K562 (cell line): Measurements from ENCODE around the gene GZMM. TPM values are rescaled to one million over a fixed set of nuclear protein-coding genes. Genes with fewer than 3 reads are reported as not detected.

ENCODE experiments used
- CBX5 ChIP-seq: IDR thresholded peaks from 2 replicates; pipeline ENCODE4 v1.6.1; 2014; ENCODE audit warnings: low read depth, borderline replicate concordance
- CEBPG ChIP-seq, 3 experiments: fragments of 200-800 bp in 1 of 3; sonication (Bioruptor generic) in 1 of 3; sonication (generic) in 1 of 3; formaldehyde crosslinking in 1 of 3; IDR thresholded peaks in 2 of 3; conservative IDR thresholded peaks in 1 of 3; 2 replicates each; pipeline versions ENCODE4 v1.6.1 to v1.8.0; 2016 to 2022; ENCODE audit warnings: missing compliant biosample characterization in 2 of 3, missing genetic modification characterization in 2 of 3, mild to moderate bottlenecking in 1 of 3, missing genetic modification reagents in 1 of 3
- DMBX1 ChIP-seq: fragments of 250-450 bp; sonication (Bioruptor Pico); IDR thresholded peaks from 2 replicates; pipeline ENCODE4 v1.8.0; 2022; ENCODE audit warnings: inconsistent platforms, mild to moderate bottlenecking, moderate library complexity, borderline replicate concordance
- HMBOX1 ChIP-seq: sonication (generic); IDR thresholded peaks from 2 replicates; pipeline ENCODE4 v1.6.1; 2016
- MAX ChIP-seq: sonication (generic); formaldehyde crosslinking; IDR thresholded peaks from 2 replicates; pipeline ENCODE4 v1.9.0; 2022; ENCODE audit warnings: mild to moderate bottlenecking, missing genetic modification reagents
- MAZ ChIP-seq, 2 experiments: fragments of 450-650 bp in 1 of 2; sonication (generic) in 1 of 2; formaldehyde crosslinking; IDR thresholded peaks in 1 of 2; conservative IDR thresholded peaks in 1 of 2; 2 replicates each; pipeline versions ENCODE4 v1.4.0 to v1.5.0; 2020; ENCODE audit warnings: mild to moderate bottlenecking in 1 of 2, missing genetic modification reagents in 1 of 2
- RBFOX2 ChIP-seq: fragments of 200-400 bp; formaldehyde crosslinking; IDR thresholded peaks from 2 replicates; pipeline ENCODE4 v1.6.1; 2017; ENCODE audit warnings: low read depth, mild to moderate bottlenecking, low read length, moderate library complexity
- ZBTB11 ChIP-seq, 3 experiments: fragments of 200-800 bp in 1 of 3; fragments of 250-450 bp in 1 of 3; fragments of 450-650 bp in 1 of 3; sonication (Bioruptor Pico) in 1 of 3; sonication (Bioruptor generic) in 1 of 3; formaldehyde crosslinking in 1 of 3; IDR thresholded peaks; 2 replicates each; pipeline versions ENCODE4 v1.6.1 to v1.8.0; 2016 to 2022; ENCODE audit warnings: mild to moderate bottlenecking in 2 of 3, missing genetic modification characterization in 2 of 3, missing compliant biosample characterization in 1 of 3, moderate library complexity in 1 of 3
- polyA plus RNA-seq, 8 experiments: library from polyadenylated mRNA; depleted of rRNA in 4 of 8; stranded (reverse) in 5 of 8; unstranded in 3 of 8; fragments of >200 nt; fragmentation: Nextera tagmentation in 2 of 8; fragmentation: Illumina TruSeq in 1 of 8; extraction: Ambion mirVana in 2 of 8; extraction: Trizol in 1 of 8; gene quantifications; 2 replicates each; pipeline versions ENCODE4 v1.2.1 to v1.2.3, GENCODE V29; 2011 to 2014; ENCODE audit warnings: inconsistent platforms in 1 of 8, missing spikeins in 1 of 8
- total RNA-seq, 7 experiments: library from RNA; depleted of rRNA in 6 of 7; stranded (reverse); fragments of >200 nt in 6 of 7; fragmentation: Illumina TruSeq in 2 of 7; extraction: Trizol in 2 of 7; gene quantifications; 2 replicates each; pipeline versions ENCODE4 v1.2.1 to v1.2.3, GENCODE V29; 2011 to 2021; ENCODE audit warnings: low replicate concordance in 1 of 7

GZMM gene
- total and polyA plus RNA-seq, 9 of the 15 experiments (the other 6 are each of a cell fraction or from before 2014, with no cell fraction given), result 0.08 to 2.6 (median 0.70) TPM; not detected in 2

GRCh38 chr19:510606-511100 lies 33.2 kb upstream of the GZMM start (continued):
- peak; percentile 45 for TF ChIP-seq RBFOX2
- TF ChIP-seq MAX (CRISPR knock-in tag), result peak; percentile 94
- TF ChIP-seq CBX5, result peak; percentile 53; the same call in 1 of the 2 replicates
- TF ChIP-seq DMBX1 (CRISPR knock-in tag), result 0 out of 2 replicates have a peak, but pooled peaks have one; percentile 21
- TF ChIP-seq MAZ (CRISPR knock-in tag; conservative IDR thresholded peaks at IDR 0.05 in 1 of 2, IDR thresholded peaks at IDR 0.05 in 1 of 2), result peak; percentile 34 to 66; a peak in 2 of 4 replicates
- 0 out of 2 replicates have a peak, but pooled peaks have one; percentile 17 for TF ChIP-seq HMBOX1
- TF ChIP-seq CEBPG (CRISPR knock-in tag; IDR thresholded peaks at IDR 0.05), result 0 out of 2 replicates have a peak, but pooled peaks have one; percentile 13
- no peak for TF ChIP-seq CEBPG (tag; conservative IDR thresholded peaks at IDR 0.05 in 1 of 2, IDR thresholded peaks at IDR 0.05 in 1 of 2)
- peak in 1 of 3 experiments; percentile 20; a peak in 1 of 6 replicates for TF ChIP-seq ZBTB11 (CRISPR knock-in tag; IDR thresholded peaks at IDR 0.05)
